Naive thymus-derived CD8-positive, alpha-beta T cell (primary cell): ENCODE results near the gene C4orf33. TPM values are rescaled to one million over a fixed set of nuclear protein-coding genes. Genes with fewer than 3 reads are reported as not detected.

ENCODE experiments used
- ATAC-seq, 2 donors: fragments of 150-1000 bp; cut with Tn5 transposase in 1 of 2; sonication (Bioruptor Pico), chemical (Tn5 transposase) in 1 of 2; 1 replicate in 1 of 2; 2 replicates in 1 of 2; pipeline ENCODE4 v1.10.0; 2021; ENCODE audit warnings: mild to moderate bottlenecking in 2 of 2, moderate library complexity in 2 of 2
- POLR2A ChIA-PET: fragments of 350-600 bp; sonication (Branson Sonifier 250); formaldehyde crosslinking; loops from one replicate; lab custom pipeline; 2021; ENCODE audit warnings: antibody characterized with exemption; lab: Charles Lee
- DNase-seq, 10 donors: peaks; one replicate each; pipeline versions ENCODE4 v3.0.0 to v3.0.0-alpha.2; 2020 to 2022
- H3K27ac Mint-ChIP-seq, 10 donors: one replicate each; pipeline ENCODE4 v1.8.0; 2020 to 2022; ENCODE audit warnings: mild to moderate bottlenecking in 10 of 10, mixed read lengths in 10 of 10, moderate library complexity in 4 of 10, inconsistent platforms in 1 of 10
- H3K27me3 Mint-ChIP-seq, 5 donors: one replicate each; pipeline ENCODE4 v1.8.0; 2021 to 2022; ENCODE audit warnings: mixed read lengths in 5 of 5
- H3K36me3 Mint-ChIP-seq, 3 donors: one replicate each; pipeline ENCODE4 v1.8.0; 2020 to 2022; ENCODE audit warnings: mixed read lengths in 3 of 3, mild to moderate bottlenecking in 2 of 3, inconsistent platforms in 1 of 3
- H3K4me1 Mint-ChIP-seq, 4 donors: one replicate each; pipeline ENCODE4 v1.8.0; 2021 to 2022; ENCODE audit warnings: mixed read lengths in 4 of 4
- H3K4me3 Mint-ChIP-seq, 10 donors: one replicate each; pipeline ENCODE4 v1.8.0; 2020 to 2022; ENCODE audit warnings: mild to moderate bottlenecking in 10 of 10, mixed read lengths in 10 of 10, moderate library complexity in 6 of 10, inconsistent platforms in 1 of 10
- H3K9me3 Mint-ChIP-seq, 9 donors: one replicate each; pipeline ENCODE4 v1.8.0; 2020 to 2022; ENCODE audit warnings: mixed read lengths in 9 of 9, mild to moderate bottlenecking in 3 of 9, inconsistent platforms in 1 of 9, moderate library complexity in 1 of 9
- polyA plus RNA-seq, 3 donors: library from polyadenylated mRNA; unstranded; fragments of 300-500 nt; fragmentation: Illumina TruSeq; gene quantifications; one replicate each; pipeline ENCODE4 v1.2.3, GENCODE V29; 2021
- total RNA-seq, 8 experiments: library from RNA in 2 of 8; stranded (reverse) in 2 of 8; gene quantifications; one replicate each; pipeline ENCODE4 v1.2.3 and lab custom pipeline; 2021 to 2026

The C4orf33 gene
- total and polyA plus RNA-seq, 5 experiments from 2014 or later = 4.9 to 11.8 (median 7.5) TPM

DNA sequence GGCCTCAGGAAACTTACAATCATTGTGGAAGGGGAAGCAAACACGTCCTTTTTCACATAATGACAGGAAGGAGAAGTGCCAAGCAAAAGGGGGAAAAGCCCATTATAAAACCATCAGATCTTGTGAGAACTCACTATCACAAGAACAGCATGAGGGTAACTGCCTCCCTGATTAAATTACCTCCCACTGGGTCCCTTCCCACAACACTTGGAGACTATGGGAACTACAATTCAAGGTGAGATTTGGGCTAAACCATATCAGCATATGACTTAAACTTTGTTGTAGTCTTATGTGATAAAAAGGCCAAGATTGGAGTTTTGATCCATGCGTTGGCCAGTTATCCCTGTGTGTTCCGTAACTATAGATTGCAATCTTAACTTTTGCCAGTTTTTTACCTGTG lies 68.3 kb downstream of the C4orf33 start:
- peaks cover 8 to 56% (median 16%) of the 10 kb centered on the region in 5 donors for H3K27me3 Mint-ChIP-seq
- no peaks in the 10 kb centered on the region for H3K4me1 Mint-ChIP-seq
- no peak overlapping the region for H3K27ac Mint-ChIP-seq
- ATAC-seq = no peak
- POLR2A ChIA-PET = no interaction called here
- H3K36me3 Mint-ChIP-seq = peaks cover 0 to 6% (median 2%) of the 10 kb centered on the region in 3 donors
- peaks cover 0 to 9% (median 0%) of the 10 kb centered on the region in 9 donors for H3K9me3 Mint-ChIP-seq
- no peak overlapping the region for H3K4me3 Mint-ChIP-seq
- no peak for DNase-seq

Other genes with a start within 250 kb of the C4orf33 start
- 10 to 100 TPM; 20.7 to 22.1 TPM for gene SCLT1, start 2.6 kb upstream of the C4orf33 start, total RNA-seq
- 1 to 10 TPM; 5.3 to 7.2 (median 6.2) TPM for gene SCLT1, start 2.6 kb upstream of the C4orf33 start, polyA plus RNA-seq